ENCODE results near the gene HTD2. TPM values are rescaled to one million over a fixed set of nuclear protein-coding genes. Genes with fewer than 3 reads are reported as not detected.

Gene HTD2
- total and polyA plus RNA-seq, 2 donors from 2014 or later = 6.4 to 7.8 TPM

DNA sequence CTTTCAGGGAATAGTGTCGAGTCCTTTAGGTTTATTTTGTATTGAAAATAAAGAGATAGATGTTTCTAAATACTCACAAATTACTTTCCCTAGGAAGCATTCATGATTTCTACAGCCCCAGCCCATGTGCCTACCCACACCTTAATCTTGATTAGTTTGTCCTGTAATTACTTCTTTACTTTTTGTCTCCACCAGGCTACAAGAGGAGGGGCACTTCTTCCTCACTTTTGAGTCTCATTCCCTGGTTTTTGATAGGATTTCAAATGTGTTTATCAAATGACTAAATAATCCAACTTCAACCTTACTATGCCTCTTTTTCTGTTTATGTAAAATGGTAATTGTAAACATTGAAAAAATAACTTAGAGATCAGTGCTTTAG is 28.2 kb downstream of the HTD2 start:
- intact Hi-C loops (cut with DNase I) = loop anchor here (10.0 kb wide), 1 partner anchor 80 kb away; no protein-coding TSS in a partner anchor
- no peaks in the 10 kb centered on the region for H3K27me3 ChIP-seq (ENCODE audit: control insufficient read depth, insufficient read depth, low read length)
- no peaks in the 10 kb centered on the region for H3K9me3 ChIP-seq (ENCODE audit: control insufficient read depth in 2 of 3, insufficient read depth in 1 of 3, low read length in 3 of 3)
- peaks cover 0 to 21% (median 9%) of the 10 kb centered on the region in 3 donors for H3K4me1 ChIP-seq (ENCODE audit: control insufficient read depth in 2 of 3, insufficient read depth in 2 of 3, low read depth in 1 of 3, low read length in 3 of 3)
- H3K36me3 ChIP-seq (ENCODE audit: control insufficient read depth in 2 of 3, insufficient read depth in 3 of 3, low read length in 3 of 3) = peaks cover 0 to 3% (median 0%) of the 10 kb centered on the region in 3 donors
- peak overlapping the region in 2 of 3 donors; percentile 69 to 80 for H3K4me3 ChIP-seq (ENCODE audit: low read length in 3 of 3)
- TF ChIP-seq, protein P1, sequence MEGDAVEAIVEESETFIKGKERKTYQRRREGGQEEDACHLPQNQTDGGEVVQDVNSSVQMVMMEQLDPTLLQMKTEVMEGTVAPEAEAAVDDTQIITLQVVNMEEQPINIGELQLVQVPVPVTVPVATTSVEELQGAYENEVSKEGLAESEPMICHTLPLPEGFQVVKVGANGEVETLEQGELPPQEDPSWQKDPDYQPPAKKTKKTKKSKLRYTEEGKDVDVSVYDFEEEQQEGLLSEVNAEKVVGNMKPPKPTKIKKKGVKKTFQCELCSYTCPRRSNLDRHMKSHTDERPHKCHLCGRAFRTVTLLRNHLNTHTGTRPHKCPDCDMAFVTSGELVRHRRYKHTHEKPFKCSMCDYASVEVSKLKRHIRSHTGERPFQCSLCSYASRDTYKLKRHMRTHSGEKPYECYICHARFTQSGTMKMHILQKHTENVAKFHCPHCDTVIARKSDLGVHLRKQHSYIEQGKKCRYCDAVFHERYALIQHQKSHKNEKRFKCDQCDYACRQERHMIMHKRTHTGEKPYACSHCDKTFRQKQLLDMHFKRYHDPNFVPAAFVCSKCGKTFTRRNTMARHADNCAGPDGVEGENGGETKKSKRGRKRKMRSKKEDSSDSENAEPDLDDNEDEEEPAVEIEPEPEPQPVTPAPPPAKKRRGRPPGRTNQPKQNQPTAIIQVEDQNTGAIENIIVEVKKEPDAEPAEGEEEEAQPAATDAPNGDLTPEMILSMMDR (IDR thresholded peaks at IDR 0.05; ENCODE audit: borderline replicate concordance, extremely low read depth, insufficient read depth) = no peak
- peak overlapping the region in 1 of 2 donors; percentile 18 for H3K27ac ChIP-seq (ENCODE audit: low read depth in 2 of 2, low read length in 2 of 2)
- DNase-seq (no peak), FAIRE-seq (no peak)
- peak overlapping the region in 1 of 3 donors; percentile 78 for H3K9ac ChIP-seq (ENCODE audit: low read length in 3 of 3)

DNA sequence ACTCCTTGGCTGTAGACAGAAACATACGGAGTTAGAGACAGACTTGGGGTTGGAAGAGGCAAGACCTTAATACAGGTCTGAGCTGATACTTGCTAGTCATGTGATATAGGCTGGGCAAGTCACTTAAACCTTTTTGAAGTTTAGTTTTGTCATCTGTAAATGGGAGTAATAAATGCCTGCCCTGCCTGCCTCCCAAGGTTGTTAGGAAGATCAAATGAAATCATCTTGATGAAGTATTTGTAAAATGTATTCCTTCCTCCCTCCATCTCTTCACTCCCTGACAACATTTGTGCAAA is 29.3 kb downstream of the HTD2 start:
- intact Hi-C loops (cut with DNase I) = loop anchor here (10.0 kb wide), 1 partner anchor 79 kb away; no protein-coding TSS in a partner anchor
- Histone ChIP-seq H3K36me3 (ENCODE audit: control insufficient read depth in 2 of 3, insufficient read depth in 3 of 3, low read length in 3 of 3) (peaks cover 0 to 3% (median 0%) of the 10 kb centered on the region in 3 donors), H3K4me1 (ENCODE audit: control insufficient read depth in 2 of 3, insufficient read depth in 2 of 3, low read depth in 1 of 3, low read length in 3 of 3) (peaks cover 0 to 21% (median 9%) of the 10 kb centered on the region in 3 donors), H3K27ac (ENCODE audit: low read depth in 2 of 2, low read length in 2 of 2) (peak overlapping the region in 1 of 2 donors; percentile 29), H3K9ac (ENCODE audit: low read length in 3 of 3) (no peak overlapping the region), H3K4me3 (ENCODE audit: low read length in 3 of 3) (peak overlapping the region in 1 of 3 donors; percentile 69), H3K27me3 (ENCODE audit: control insufficient read depth, insufficient read depth, low read length) (no peaks in the 10 kb centered on the region), H3K9me3 (ENCODE audit: control insufficient read depth in 2 of 3, insufficient read depth in 1 of 3, low read length in 3 of 3) (no peaks in the 10 kb centered on the region)
- FAIRE-seq (no peak), DNase-seq (no peak)
- TF ChIP-seq, protein P1 (IDR thresholded peaks at IDR 0.05; ENCODE audit: borderline replicate concordance, extremely low read depth, insufficient read depth) = no peak

DNA sequence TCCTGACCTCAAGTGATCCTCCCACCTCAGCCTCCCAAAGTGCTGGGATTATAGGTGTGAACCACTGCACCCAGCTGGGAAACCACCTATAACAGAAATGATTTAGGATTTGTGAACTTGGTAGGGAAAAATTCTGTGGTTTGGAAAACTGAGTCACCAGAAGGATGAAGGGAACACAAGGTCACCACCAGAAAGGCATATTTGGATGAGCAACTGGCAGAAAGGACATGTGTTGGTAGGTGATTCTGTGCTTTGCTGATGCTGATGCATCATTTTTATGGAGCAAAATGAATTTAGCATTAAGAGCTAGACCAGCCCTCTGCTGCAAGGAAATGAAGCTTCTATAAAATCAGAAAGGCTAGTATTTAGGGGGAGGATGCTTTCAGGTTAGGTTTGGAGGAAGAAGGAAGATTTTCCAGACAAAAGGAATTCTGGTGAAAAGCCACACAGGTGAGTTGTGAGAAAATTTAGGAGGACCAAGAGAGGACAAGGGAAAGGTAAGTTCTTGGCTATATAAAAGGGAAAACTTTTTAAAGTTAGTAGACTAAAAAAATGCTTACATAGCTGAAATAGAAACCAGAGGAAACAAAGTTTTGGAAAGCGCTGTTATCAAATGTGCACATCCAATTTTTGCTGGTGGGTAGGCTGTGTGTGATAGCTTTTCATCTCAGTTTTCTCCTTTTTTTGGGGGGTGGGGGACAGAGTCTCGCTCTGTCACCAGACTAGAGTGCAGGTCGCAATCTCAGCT is 30.0 kb downstream of the HTD2 start:
- no peak overlapping the region for H3K27ac ChIP-seq (ENCODE audit: low read depth in 2 of 2, low read length in 2 of 2)
- H3K36me3 ChIP-seq (ENCODE audit: control insufficient read depth in 2 of 3, insufficient read depth in 3 of 3, low read length in 3 of 3) = peaks cover 0 to 3% (median 0%) of the 10 kb centered on the region in 3 donors
- intact Hi-C loops (cut with DNase I) = loop anchor here (10.0 kb wide), 1 partner anchor 78 kb away; no protein-coding TSS in a partner anchor
- no peak overlapping the region for H3K9ac ChIP-seq (ENCODE audit: low read length in 3 of 3)
- DNase-seq (no peak), FAIRE-seq (no peak)
- H3K9me3 ChIP-seq (ENCODE audit: control insufficient read depth in 2 of 3, insufficient read depth in 1 of 3, low read length in 3 of 3) = no peaks in the 10 kb centered on the region
- H3K27me3 ChIP-seq (ENCODE audit: control insufficient read depth, insufficient read depth, low read length) = no peaks in the 10 kb centered on the region
- no peak overlapping the region for H3K4me3 ChIP-seq (ENCODE audit: low read length in 3 of 3)
- TF ChIP-seq, protein P1 (IDR thresholded peaks at IDR 0.05; ENCODE audit: borderline replicate concordance, extremely low read depth, insufficient read depth) = no peak
- H3K4me1 ChIP-seq (ENCODE audit: control insufficient read depth in 2 of 3, insufficient read depth in 2 of 3, low read depth in 1 of 3, low read length in 3 of 3) = peaks cover 0 to 18% (median 9%) of the 10 kb centered on the region in 3 donors

All from kidney (tissue), 14 donors.